Duodenal mucosa (tissue), 2 donors: ENCODE measurements around the gene TMEM250.

ENCODE experiments used
- H3K27ac ChIP-seq: one replicate; pipeline ENCODE4 v1.7.0; 2013; ENCODE audit warnings: low read depth, low read length
- H3K27me3 ChIP-seq, 2 donors: one replicate each; pipeline ENCODE4 v1.7.0; 2013; ENCODE audit warnings: low read length in 2 of 2, control low read depth in 1 of 2; ENCODE audit not compliant: insufficient read depth in 2 of 2, control insufficient read depth in 1 of 2
- H3K36me3 ChIP-seq, 2 donors: one replicate each; pipeline ENCODE4 v1.7.0; 2013; ENCODE audit warnings: low read length in 2 of 2, control low read depth in 1 of 2; ENCODE audit not compliant: insufficient read depth in 2 of 2, control insufficient read depth in 1 of 2
- H3K4me1 ChIP-seq, 2 donors: one replicate each; pipeline ENCODE4 v1.7.0; 2013; ENCODE audit warnings: low read length in 2 of 2, control low read depth in 1 of 2; ENCODE audit not compliant: insufficient read depth in 2 of 2, control insufficient read depth in 1 of 2
- H3K4me3 ChIP-seq, 2 donors: one replicate each; pipeline ENCODE4 v1.7.0; 2013; ENCODE audit warnings: low read length in 2 of 2, low read depth in 1 of 2
- H3K9ac ChIP-seq, 2 donors: one replicate each; pipeline ENCODE4 v1.7.0; 2013; ENCODE audit warnings: low read length in 2 of 2, low read depth in 1 of 2
- H3K9me3 ChIP-seq, 2 donors: one replicate each; pipeline ENCODE4 v1.7.0; 2013; ENCODE audit warnings: low read length in 2 of 2, control low read depth in 1 of 2; ENCODE audit not compliant: control insufficient read depth in 1 of 2

Gene TMEM250

GRCh38 chr9:136131629-136132511 is 13.2 kb upstream of the TMEM250 start:
- peaks cover 0 to 3% of the 10 kb centered on the region in 2 donors for H3K4me1 ChIP-seq
- H3K27me3 ChIP-seq, result peaks cover 32 to 46% of the 10 kb centered on the region in 2 donors
- no peak overlapping the region for H3K9ac ChIP-seq
- no peak overlapping the region for H3K27ac ChIP-seq
- H3K36me3 ChIP-seq, result no peaks in the 10 kb centered on the region
- no peak overlapping the region for H3K4me3 ChIP-seq
- H3K9me3 ChIP-seq, result no peaks in the 10 kb centered on the region

DNA sequence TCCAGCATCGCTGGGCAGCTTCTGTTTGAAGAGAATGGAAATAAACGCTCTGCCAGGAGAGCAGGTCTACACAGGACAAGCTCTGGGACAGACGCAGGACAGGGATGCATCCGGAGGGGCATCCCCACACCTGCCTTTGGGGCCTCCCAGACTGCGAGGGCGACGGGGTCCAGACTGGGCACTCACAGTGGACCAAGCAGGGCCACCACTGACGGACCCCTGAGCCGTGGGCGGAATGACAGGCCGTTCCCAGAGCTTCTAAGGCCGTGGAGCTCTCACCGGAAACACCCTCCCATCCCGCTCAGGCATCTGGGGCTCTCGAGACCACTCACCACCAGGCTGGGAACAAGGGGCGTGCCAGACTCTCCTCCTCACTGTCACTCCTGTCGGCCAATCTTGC is 10.5 kb upstream of the TMEM250 start:
- peaks cover 23 to 32% of the 10 kb centered on the region in 2 donors for H3K27me3 ChIP-seq
- H3K9me3 ChIP-seq, result no peaks in the 10 kb centered on the region
- H3K4me1 ChIP-seq, result peaks cover 0 to 3% of the 10 kb centered on the region in 2 donors
- H3K36me3 ChIP-seq, result no peaks in the 10 kb centered on the region
- no peak overlapping the region for H3K27ac ChIP-seq
- no peak overlapping the region for H3K9ac ChIP-seq
- H3K4me3 ChIP-seq, result no peak overlapping the region

DNA sequence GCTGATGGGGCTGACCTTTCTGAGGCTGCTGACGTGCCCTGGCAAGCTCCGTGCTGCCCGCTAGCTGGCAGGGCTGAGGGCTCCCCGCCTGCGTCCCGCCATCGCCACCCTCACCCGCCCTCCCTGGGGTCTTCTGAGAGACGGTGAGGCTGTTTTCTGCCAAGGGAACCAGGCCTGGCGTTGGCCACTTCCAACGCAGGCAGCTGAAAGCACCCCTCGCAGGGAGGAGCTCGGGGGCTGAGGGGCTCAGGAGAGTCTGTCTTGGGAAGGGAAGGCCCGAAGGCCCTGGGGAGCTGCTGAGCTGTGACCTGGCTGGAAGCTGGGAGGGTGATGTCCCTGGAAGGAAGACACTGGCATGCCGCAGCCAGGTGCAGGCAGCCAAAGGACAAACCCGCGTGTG is 9.8 kb upstream of the TMEM250 start:
- Histone ChIP-seq H3K27ac (no peak overlapping the region), H3K27me3 (peaks cover 19 to 27% of the 10 kb centered on the region in 2 donors), H3K9ac (no peak overlapping the region)

DNA sequence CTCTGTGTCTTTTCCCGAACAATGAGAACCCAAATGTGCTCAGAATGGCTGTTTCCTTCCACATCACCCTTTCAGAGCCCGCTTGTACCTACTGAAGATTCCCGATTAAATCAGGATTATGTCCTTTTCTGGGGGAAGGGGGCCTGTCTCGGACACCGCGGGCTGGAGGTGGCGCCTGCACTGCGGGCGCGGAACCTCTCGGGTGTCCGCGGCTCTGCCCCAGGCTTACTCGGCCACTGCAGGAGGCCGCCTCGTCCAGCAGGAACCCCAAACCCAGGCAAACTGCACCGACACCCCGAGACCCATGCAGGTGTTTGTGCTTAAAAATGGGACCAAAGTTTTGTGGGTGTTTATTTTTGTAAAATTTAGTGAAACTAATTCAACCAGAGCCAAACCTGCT is 8.6 kb upstream of the TMEM250 start:
- peaks cover 0 to 8% of the 10 kb centered on the region in 2 donors for H3K4me1 ChIP-seq
- no peaks in the 10 kb centered on the region for H3K9me3 ChIP-seq
- no peaks in the 10 kb centered on the region for H3K36me3 ChIP-seq
- no peak overlapping the region for H3K27ac ChIP-seq
- H3K27me3 ChIP-seq, result peaks cover 14 to 22% of the 10 kb centered on the region in 2 donors
- no peak overlapping the region for H3K9ac ChIP-seq
- H3K4me3 ChIP-seq, result no peak overlapping the region

More for the DNA sequence above, 9.8 kb upstream of the TMEM250 start:
- no peaks in the 10 kb centered on the region for H3K9me3 ChIP-seq
- peaks cover 0 to 3% of the 10 kb centered on the region in 2 donors for H3K4me1 ChIP-seq
- no peaks in the 10 kb centered on the region for H3K36me3 ChIP-seq
- no peak overlapping the region for H3K4me3 ChIP-seq

DNA sequence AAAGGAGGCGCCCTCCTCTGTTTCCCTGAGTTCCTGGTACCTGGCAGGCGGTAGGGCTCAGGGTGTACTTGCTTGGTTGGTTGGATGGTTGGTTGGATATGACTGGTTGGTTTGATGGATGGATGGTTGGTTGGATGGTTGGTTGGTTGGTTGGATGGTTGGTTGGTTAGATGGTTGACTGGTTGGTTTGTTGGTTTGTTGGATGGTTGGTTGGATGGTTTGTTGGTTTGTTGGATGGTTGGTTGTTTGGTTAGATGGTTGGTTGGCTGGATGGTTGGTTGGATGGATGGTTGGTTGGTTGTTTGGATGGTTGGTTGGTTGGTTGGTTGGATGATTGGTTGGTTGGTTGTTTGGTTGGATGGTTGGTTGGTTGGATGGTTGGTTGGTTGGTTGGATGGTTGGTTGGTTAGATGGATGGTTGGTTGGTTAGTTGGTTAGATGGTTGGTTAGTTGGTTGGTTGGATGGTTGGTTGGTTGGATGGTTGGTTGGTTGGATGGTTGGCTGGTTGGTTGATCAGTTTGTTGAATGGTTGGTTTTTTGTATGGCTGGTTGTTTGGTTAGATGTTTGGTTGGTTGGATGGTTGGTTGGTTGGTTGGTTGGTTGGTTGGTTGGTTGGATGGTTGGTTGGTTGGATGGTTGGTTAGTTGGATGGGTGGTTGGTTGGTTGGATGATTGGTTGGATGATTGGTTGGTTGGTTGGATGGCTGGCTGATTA is 6.5 kb upstream of the TMEM250 start:
- H3K27ac ChIP-seq, result no peak overlapping the region
- H3K27me3 ChIP-seq, result peaks cover 4 to 7% of the 10 kb centered on the region in 2 donors
- H3K36me3 ChIP-seq, result no peaks in the 10 kb centered on the region
- H3K9me3 ChIP-seq, result no peaks in the 10 kb centered on the region
- H3K9ac ChIP-seq, result no peak overlapping the region
- no peak overlapping the region for H3K4me3 ChIP-seq
- H3K4me1 ChIP-seq, result peaks cover 3 to 10% of the 10 kb centered on the region in 2 donors

DNA sequence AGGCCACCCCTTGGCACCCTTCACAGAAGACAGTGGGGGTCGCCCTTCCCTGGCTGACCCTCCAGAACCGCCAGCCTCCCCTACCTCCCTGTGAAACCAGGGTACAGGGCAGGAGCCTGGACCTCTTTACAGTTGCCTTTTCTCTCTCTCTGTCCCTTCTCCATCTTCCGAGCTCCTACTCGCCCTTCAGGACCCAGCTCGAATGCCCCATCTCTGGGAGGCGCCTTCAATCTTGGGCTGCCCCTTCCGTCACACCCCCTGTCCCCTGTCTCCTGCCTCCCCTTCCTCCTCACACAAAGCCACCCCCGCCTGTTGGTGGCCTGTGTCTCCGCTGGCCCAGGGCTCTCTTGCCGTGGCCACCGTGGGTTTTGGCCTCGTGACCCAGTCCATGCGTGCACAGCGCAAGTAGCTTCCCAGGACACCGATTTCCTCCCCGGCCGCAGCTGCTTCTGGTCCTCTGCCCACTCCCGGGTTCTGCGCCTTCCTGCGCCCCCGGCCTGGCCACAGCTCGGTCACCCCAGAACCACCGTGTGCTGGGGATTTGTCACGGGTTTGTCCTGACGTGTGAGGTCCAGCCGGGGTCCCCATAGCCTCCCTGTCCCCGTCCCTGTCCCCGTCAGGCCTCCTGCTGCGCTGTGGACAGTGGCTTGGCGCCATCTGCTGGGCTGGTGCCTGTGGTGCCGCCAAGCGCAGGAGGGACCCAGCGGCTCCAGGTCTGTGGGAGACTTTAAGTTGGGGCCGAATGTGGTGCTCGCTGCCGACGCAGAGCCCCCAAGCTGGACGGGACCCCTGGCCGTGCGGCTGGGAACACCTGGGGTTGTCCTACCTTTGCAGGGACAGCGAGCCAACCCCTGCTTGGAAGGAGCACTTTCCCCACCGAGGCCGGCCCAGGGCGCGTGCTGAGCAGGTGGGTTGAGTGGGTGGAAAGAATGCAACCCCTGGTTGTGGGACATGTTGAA is 4.0 kb upstream of the TMEM250 start:
- Histone ChIP-seq H3K9me3 (no peaks in the 10 kb centered on the region), H3K27me3 (peaks cover 4 to 7% of the 10 kb centered on the region in 2 donors), H3K9ac (peak overlapping the region in 1 of 2 donors; percentile 38), H3K4me3 (peak overlapping the region in 1 of 2 donors; percentile 16), H3K4me1 (peaks cover 11 to 19% of the 10 kb centered on the region in 2 donors), H3K36me3 (no peaks in the 10 kb centered on the region), H3K27ac (no peak overlapping the region)

- Histone ChIP-seq H3K9ac (no peak overlapping the region), H3K4me3 (no peak overlapping the region), H3K27ac (no peak overlapping the region), H3K27me3 (peaks cover 4 to 7% of the 10 kb centered on the region in 2 donors), H3K36me3 (no peaks in the 10 kb centered on the region), H3K4me1 (peaks cover 20 to 28% of the 10 kb centered on the region in 2 donors), H3K9me3 (no peaks in the 10 kb centered on the region)
Observed at GRCh38 chr9:136121801-136122200, 3.1 kb upstream of the TMEM250 start.

GRCh38 chr9:136120438-136120844 is 1.8 kb upstream of the TMEM250 start:
- H3K27me3 ChIP-seq, result peaks cover 0 to 7% of the 10 kb centered on the region in 2 donors
- H3K9ac ChIP-seq, result no peak overlapping the region
- peaks cover under 1 to 11% of the 10 kb centered on the region in 2 donors for H3K36me3 ChIP-seq
- H3K4me3 ChIP-seq, result peak overlapping the region in 1 of 2 donors; percentile 7
- H3K4me1 ChIP-seq, result peaks cover 20 to 28% of the 10 kb centered on the region in 2 donors
- H3K9me3 ChIP-seq, result no peaks in the 10 kb centered on the region
- H3K27ac ChIP-seq, result no peak overlapping the region

DNA sequence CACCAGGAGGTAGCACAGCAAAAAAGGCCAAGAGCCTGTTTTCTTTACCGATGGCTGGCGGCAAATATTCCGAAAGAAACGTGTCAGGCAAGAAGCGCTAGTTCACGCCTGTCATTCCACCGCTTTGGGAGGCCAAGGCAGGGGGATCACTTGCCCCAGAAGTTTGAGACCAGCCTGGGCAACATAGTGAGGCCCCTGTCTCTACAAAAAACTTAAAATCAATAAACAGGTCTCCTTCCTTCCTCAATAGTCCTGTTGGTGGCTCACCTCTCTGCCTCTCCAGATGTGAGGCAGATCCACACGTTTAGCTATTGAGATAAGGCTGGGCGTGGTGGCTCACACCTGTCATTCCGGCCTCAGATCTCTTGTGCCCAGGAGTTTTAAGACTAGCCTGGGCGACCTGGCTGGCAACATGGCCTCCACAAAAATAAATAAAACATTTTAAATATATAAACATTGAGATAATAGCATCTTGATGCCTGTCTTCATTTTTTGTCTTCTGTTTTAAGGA is 1.3 kb upstream of the TMEM250 start:
- Histone ChIP-seq H3K36me3 (peaks cover 6 to 16% of the 10 kb centered on the region in 2 donors), H3K9ac (peak overlapping the region; percentile 68 to 80), H3K9me3 (no peaks in the 10 kb centered on the region), H3K27ac (no peak overlapping the region), H3K27me3 (peaks cover 0 to 7% of the 10 kb centered on the region in 2 donors), H3K4me3 (peak overlapping the region; percentile 62 to 74), H3K4me1 (peaks cover 21 to 28% of the 10 kb centered on the region in 2 donors)
